ENCODE results near the gene SMAD7. TPM values are rescaled to one million over a fixed set of nuclear protein-coding genes. Genes with fewer than 3 reads are reported as not detected.

The SMAD7 gene
- total RNA-seq, 4 donors from 2014 or later: 19.4 to 77.6 (median 30.0) TPM

- TF ChIP-seq CTCF (IDR thresholded peaks at IDR 0.05; ENCODE audit: low read depth): no peak
Measured at GRCh38 chr18:48893061-48893607, 57.6 kb downstream of the SMAD7 start.

- no peak for TF ChIP-seq CTCF (IDR thresholded peaks at IDR 0.05; ENCODE audit: low read depth)
Measured at GRCh38 chr18:48892146-48892855, 58.5 kb downstream of the SMAD7 start.

GRCh38 chr18:48891721-48892120, 59.0 kb downstream of the SMAD7 start:
- no peak for TF ChIP-seq CTCF (IDR thresholded peaks at IDR 0.05; ENCODE audit: low read depth)

- TF ChIP-seq CTCF (IDR thresholded peaks at IDR 0.05; ENCODE audit: low read depth): no peak
Measured at GRCh38 chr18:48889981-48890762, 60.6 kb downstream of the SMAD7 start.

- no peak for TF ChIP-seq CTCF (IDR thresholded peaks at IDR 0.05; ENCODE audit: low read depth)
Measured at GRCh38 chr18:48889115-48889941, 61.4 kb downstream of the SMAD7 start.

- TF ChIP-seq CTCF (IDR thresholded peaks at IDR 0.05; ENCODE audit: low read depth): no peak
Measured at GRCh38 chr18:48888773-48889080, 62.0 kb downstream of the SMAD7 start.

Data from subcutaneous adipose tissue (tissue), 4 donors.